ENCODE data around the gene HCN1. TPM values are rescaled to one million over a fixed set of nuclear protein-coding genes. Genes with fewer than 3 reads are reported as not detected.

HCN1 gene
- polyA plus RNA-seq (2011; rRNA removed): 0.04 TPM in 1 of 2 replicates, not detected in the other
- polyA minus RNA-seq (2011; rRNA and poly(A)+ RNA removed): 0.05 TPM in 1 of 2 replicates, not detected in the other

- POLR2A ChIA-PET: no interaction called here
- TF ChIP-seq CTCF (IDR thresholded peaks at IDR 0.05; ENCODE audit: insufficient read depth, low read depth, low read length): peak; percentile 78
- H3K4me3 ChIP-seq (ENCODE audit: low read depth, low read length): no peak within 1 kb of the TSS
- CTCF ChIA-PET: interaction anchor here (0.6 to 0.9 kb wide), 5 partner anchors 12 to 670 kb away, joined by 3 to 5 read pairs (median 3); no protein-coding TSS in a partner anchor
- peaks cover 1% of the 10 kb centered on the region; the same call in 1 of the 2 replicates for H3K27me3 ChIP-seq (ENCODE audit: control insufficient read depth, insufficient read depth, low read length)
- DNase-seq (ENCODE audit: low read depth): peak; percentile 12
- H3K36me3 ChIP-seq (ENCODE audit: control insufficient read depth, insufficient read depth, low read length): no peaks in the 10 kb centered on the region
These were observed at the start of gene HCN1 for GRCh38 chr5:45696206-45696836. Gene HCN1 (minus strand): TSS chr5:45696380.

GRCh38 chr5:45741110-45741509, 44.9 kb upstream of the HCN1 start:
- Histone ChIP-seq H3K4me3 (ENCODE audit: low read depth, low read length) (no peak overlapping the region), H3K36me3 (ENCODE audit: control insufficient read depth, insufficient read depth, low read length) (no peaks in the 10 kb centered on the region), H3K27me3 (ENCODE audit: control insufficient read depth, insufficient read depth, low read length) (no peaks in the 10 kb centered on the region)
- no peak for TF ChIP-seq CTCF (IDR thresholded peaks at IDR 0.05; ENCODE audit: insufficient read depth, low read depth, low read length)
- DNase-seq (ENCODE audit: low read depth): no peak
- ChIA-PET CTCF (no interaction called here), POLR2A (no interaction called here)

- ChIA-PET POLR2A (no interaction called here), CTCF (interaction anchor here (0.6 kb wide), 1 partner anchor 8 kb away, joined by 3 read pairs; no protein-coding TSS in a partner anchor)
- no peaks in the 10 kb centered on the region for H3K27me3 ChIP-seq (ENCODE audit: control insufficient read depth, insufficient read depth, low read length)
- TF ChIP-seq CTCF (IDR thresholded peaks at IDR 0.05; ENCODE audit: insufficient read depth, low read depth, low read length): no peak
- no peak overlapping the region for H3K4me3 ChIP-seq (ENCODE audit: low read depth, low read length)
- DNase-seq (ENCODE audit: low read depth): no peak
- H3K36me3 ChIP-seq (ENCODE audit: control insufficient read depth, insufficient read depth, low read length): no peaks in the 10 kb centered on the region
These were observed 41.0 kb upstream of the HCN1 start for GRCh38 chr5:45737153-45737552.

- ChIA-PET POLR2A (no interaction called here), CTCF (no interaction called here)
- Histone ChIP-seq H3K36me3 (ENCODE audit: control insufficient read depth, insufficient read depth, low read length) (no peaks in the 10 kb centered on the region), H3K4me3 (ENCODE audit: low read depth, low read length) (no peak overlapping the region), H3K27me3 (ENCODE audit: control insufficient read depth, insufficient read depth, low read length) (no peaks in the 10 kb centered on the region)
- DNase-seq (ENCODE audit: low read depth): no peak
- no peak for TF ChIP-seq CTCF (IDR thresholded peaks at IDR 0.05; ENCODE audit: insufficient read depth, low read depth, low read length)
These were observed 29.4 kb upstream of the HCN1 start for GRCh38 chr5:45725537-45725936.

GRCh38 chr5:45697201-45697600, 1.0 kb upstream of the HCN1 start:
- Histone ChIP-seq H3K4me3 (ENCODE audit: low read depth, low read length) (no peak overlapping the region), H3K27me3 (ENCODE audit: control insufficient read depth, insufficient read depth, low read length) (peaks cover 1% of the 10 kb centered on the region; the same call in 1 of the 2 replicates), H3K36me3 (ENCODE audit: control insufficient read depth, insufficient read depth, low read length) (no peaks in the 10 kb centered on the region)
- ChIA-PET POLR2A (no interaction called here), CTCF (interaction anchor here (0.6 kb wide), 1 partner anchor 671 kb away, joined by 3 read pairs; no protein-coding TSS in a partner anchor)
- TF ChIP-seq CTCF (IDR thresholded peaks at IDR 0.05; ENCODE audit: insufficient read depth, low read depth, low read length): no peak
- no peak for DNase-seq (ENCODE audit: low read depth)
